Astrocyte (in vitro differentiated cells and primary cell): ENCODE measurements around the gene ZNF439. TPM values are rescaled to one million over a fixed set of nuclear protein-coding genes. Genes with fewer than 3 reads are reported as not detected.
"Not testable (repeated sequence)": the region's sequence is repeated elsewhere in the genome, so short reads cannot be mapped to it uniquely, and the experiment has no call there.

Experiments used
- DNase-seq: peaks from one replicate; pipeline ENCODE4 v3.0.0-alpha.2; 2010; ENCODE audit warnings: low read depth
- FAIRE-seq: peaks from 2 replicates; lab custom pipeline; 2011; peaks lifted over from hg19 to GRCh38; lab: Jason Lieb, UNC
- H2AFZ ChIP-seq: 2 replicates; pipeline ENCODE4 v1.6.0; 2012; ENCODE audit warnings: low read depth, low read length, inconsistent platforms
- H3K27ac ChIP-seq: 2 replicates; pipeline ENCODE4 v1.5.1; 2011; ENCODE audit warnings: low read depth, low read length, inconsistent platforms
- H3K27me3 ChIP-seq: 2 replicates; pipeline ENCODE4 v1.6.0; 2011; ENCODE audit warnings: low read length, inconsistent platforms; ENCODE audit not compliant: insufficient read depth
- H3K36me3 ChIP-seq: 2 replicates; pipeline ENCODE4 v1.5.1; 2011; ENCODE audit warnings: low read length, inconsistent platforms; ENCODE audit not compliant: insufficient read depth
- H3K4me1 ChIP-seq: 2 replicates; pipeline ENCODE4 v1.5.1; 2011; ENCODE audit warnings: low read length, inconsistent platforms; ENCODE audit not compliant: insufficient read depth
- H3K4me2 ChIP-seq: 2 replicates; pipeline ENCODE4 v1.6.0; 2012; ENCODE audit warnings: low read length, inconsistent platforms
- H3K4me3 ChIP-seq: 2 replicates; pipeline ENCODE4 v1.5.1; 2011; ENCODE audit warnings: low read depth, mild to moderate bottlenecking, low read length, inconsistent platforms; ENCODE audit not compliant: insufficient read depth
- H3K79me2 ChIP-seq: 2 replicates; pipeline ENCODE4 v1.6.0; 2012; ENCODE audit warnings: mild to moderate bottlenecking, low read length, inconsistent platforms; ENCODE audit not compliant: insufficient read depth
- H3K9ac ChIP-seq: 2 replicates; pipeline ENCODE4 v1.6.0; 2012; ENCODE audit warnings: mild to moderate bottlenecking, low read length, inconsistent platforms
- H3K9me3 ChIP-seq: 2 replicates; pipeline ENCODE4 v1.5.1; 2012; ENCODE audit warnings: low read depth, mild to moderate bottlenecking, low read length, inconsistent platforms; ENCODE audit not compliant: insufficient read depth
- H4K20me1 ChIP-seq: 2 replicates; pipeline ENCODE4 v1.6.0; 2012; ENCODE audit warnings: low read length, inconsistent platforms; ENCODE audit not compliant: insufficient read depth
- H3K27ac Mint-ChIP-seq: one replicate; pipeline ENCODE4 v1.8.0; 2021; ENCODE audit warnings: mild to moderate bottlenecking, mixed read lengths; ENCODE audit not compliant: unreplicated experiment
- H3K27me3 Mint-ChIP-seq: one replicate; pipeline ENCODE4 v1.8.0; 2021; ENCODE audit warnings: low read depth, mixed read lengths; ENCODE audit not compliant: unreplicated experiment
- H3K36me3 Mint-ChIP-seq: one replicate; pipeline ENCODE4 v1.8.0; 2021; ENCODE audit warnings: low read depth, mixed read lengths; ENCODE audit not compliant: unreplicated experiment
- H3K4me1 Mint-ChIP-seq: one replicate; pipeline ENCODE4 v1.8.0; 2021; ENCODE audit warnings: low read depth, mixed read lengths; ENCODE audit not compliant: unreplicated experiment
- H3K4me3 Mint-ChIP-seq: one replicate; pipeline ENCODE4 v1.8.0; 2021; ENCODE audit warnings: mild to moderate bottlenecking, moderate library complexity, mixed read lengths; ENCODE audit not compliant: unreplicated experiment
- H3K9me3 Mint-ChIP-seq: one replicate; pipeline ENCODE4 v1.8.0; 2021; ENCODE audit warnings: mild to moderate bottlenecking, mixed read lengths; ENCODE audit not compliant: unreplicated experiment
- EZH2 ChIP-seq: IDR thresholded peaks from 2 replicates; pipeline ENCODE4 v1.6.1; 2012; ENCODE audit warnings: mild to moderate bottlenecking, low read length, inconsistent platforms; ENCODE audit not compliant: insufficient read depth
- total RNA-seq: library from RNA; stranded (reverse); gene quantifications from 2 replicates; pipeline ENCODE4 v1.2.1, GENCODE V29; 2021
- TF ChIP-seq, protein P1 (sequence below): IDR thresholded peaks from 2 replicates; pipeline ENCODE4 v1.5.1; 2011; ENCODE audit warnings: low read depth, mild to moderate bottlenecking, inconsistent platforms, low read length, moderate library complexity; ENCODE audit not compliant: insufficient read depth

Gene ZNF439
- total RNA-seq, 1 donor from 2014 or later, result not detected

DNA sequence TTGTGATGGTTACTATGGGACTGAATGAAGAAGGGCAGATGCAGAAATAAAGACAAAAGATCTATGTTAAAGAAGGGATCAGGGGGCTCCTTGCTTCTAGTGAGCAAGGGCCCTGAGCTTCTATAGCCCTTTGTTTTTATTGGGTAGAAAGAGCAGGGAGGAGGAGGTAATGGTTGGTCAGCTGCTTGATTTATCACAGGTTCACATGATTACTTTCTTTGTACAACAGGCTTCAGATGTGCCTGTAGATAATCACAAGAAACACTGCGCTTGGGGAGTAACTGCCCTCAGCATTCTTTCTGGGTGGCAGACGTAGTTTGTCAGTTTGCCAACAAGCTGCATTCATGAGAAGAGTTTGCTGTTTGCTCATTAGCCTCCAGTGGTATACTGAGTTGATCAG is 4.8 kb upstream of the ZNF439 start:
- H3K4me3 ChIP-seq, result no peak overlapping the region
- FAIRE-seq (no peak), DNase-seq (no peak)
- no peaks in the 10 kb centered on the region for H3K9me3 ChIP-seq
- H3K4me2 ChIP-seq, result no peak overlapping the region
- Mint-ChIP-seq H3K36me3 (no peaks in the 10 kb centered on the region), H3K9me3 (peaks cover 13% of the 10 kb centered on the region), H3K27me3 (no peaks in the 10 kb centered on the region), H3K27ac (no peak overlapping the region), H3K4me1 (no peaks in the 10 kb centered on the region), H3K4me3 (no peak overlapping the region)
- no peak overlapping the region for H3K9ac ChIP-seq
- H3K36me3 ChIP-seq, result no peaks in the 10 kb centered on the region
- no peak overlapping the region for H2AFZ ChIP-seq
- no peaks in the 10 kb centered on the region for H3K27me3 ChIP-seq
- no peaks in the 10 kb centered on the region for H4K20me1 ChIP-seq
- no peaks in the 10 kb centered on the region for H3K79me2 ChIP-seq
- H3K4me1 ChIP-seq, result no peaks in the 10 kb centered on the region
- H3K27ac ChIP-seq, result no peak overlapping the region
- TF ChIP-seq, protein P1, sequence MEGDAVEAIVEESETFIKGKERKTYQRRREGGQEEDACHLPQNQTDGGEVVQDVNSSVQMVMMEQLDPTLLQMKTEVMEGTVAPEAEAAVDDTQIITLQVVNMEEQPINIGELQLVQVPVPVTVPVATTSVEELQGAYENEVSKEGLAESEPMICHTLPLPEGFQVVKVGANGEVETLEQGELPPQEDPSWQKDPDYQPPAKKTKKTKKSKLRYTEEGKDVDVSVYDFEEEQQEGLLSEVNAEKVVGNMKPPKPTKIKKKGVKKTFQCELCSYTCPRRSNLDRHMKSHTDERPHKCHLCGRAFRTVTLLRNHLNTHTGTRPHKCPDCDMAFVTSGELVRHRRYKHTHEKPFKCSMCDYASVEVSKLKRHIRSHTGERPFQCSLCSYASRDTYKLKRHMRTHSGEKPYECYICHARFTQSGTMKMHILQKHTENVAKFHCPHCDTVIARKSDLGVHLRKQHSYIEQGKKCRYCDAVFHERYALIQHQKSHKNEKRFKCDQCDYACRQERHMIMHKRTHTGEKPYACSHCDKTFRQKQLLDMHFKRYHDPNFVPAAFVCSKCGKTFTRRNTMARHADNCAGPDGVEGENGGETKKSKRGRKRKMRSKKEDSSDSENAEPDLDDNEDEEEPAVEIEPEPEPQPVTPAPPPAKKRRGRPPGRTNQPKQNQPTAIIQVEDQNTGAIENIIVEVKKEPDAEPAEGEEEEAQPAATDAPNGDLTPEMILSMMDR, result no peak
- TF ChIP-seq EZH2, result no peak

DNA sequence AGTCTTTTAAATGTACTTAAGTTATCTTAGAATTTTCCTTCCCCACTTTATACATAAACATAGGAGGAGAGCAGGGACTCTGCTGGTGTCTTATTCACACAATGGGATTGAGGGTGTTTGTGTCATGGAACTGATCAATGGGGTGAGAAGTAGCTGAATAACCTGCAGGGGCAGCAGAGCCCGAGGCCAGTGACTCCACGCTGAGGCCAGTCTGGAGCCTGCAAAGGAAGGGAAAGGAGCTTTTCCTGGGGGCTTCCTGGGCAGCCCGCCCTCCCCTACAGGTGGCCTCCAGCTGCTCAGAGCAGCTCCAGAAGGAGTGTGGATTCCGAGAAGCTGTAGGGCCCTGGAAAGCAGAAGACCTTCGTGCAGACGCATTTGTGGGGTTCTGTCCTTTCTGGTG is 911 bp upstream of the ZNF439 start:
- not testable (repeated sequence) for FAIRE-seq, H3K79me2 ChIP-seq, H3K27ac ChIP-seq, DNase-seq, H3K27me3 Mint-ChIP-seq, H3K4me2 ChIP-seq, H4K20me1 ChIP-seq, H3K9me3 ChIP-seq, H3K4me1 Mint-ChIP-seq, H3K4me1 ChIP-seq, H3K27ac Mint-ChIP-seq, H3K4me3 Mint-ChIP-seq, H3K36me3 Mint-ChIP-seq, H3K36me3 ChIP-seq, H2AFZ ChIP-seq, H3K4me3 ChIP-seq, H3K27me3 ChIP-seq, H3K9ac ChIP-seq
- peaks cover 26% of the 10 kb centered on the region for H3K9me3 Mint-ChIP-seq

DNA sequence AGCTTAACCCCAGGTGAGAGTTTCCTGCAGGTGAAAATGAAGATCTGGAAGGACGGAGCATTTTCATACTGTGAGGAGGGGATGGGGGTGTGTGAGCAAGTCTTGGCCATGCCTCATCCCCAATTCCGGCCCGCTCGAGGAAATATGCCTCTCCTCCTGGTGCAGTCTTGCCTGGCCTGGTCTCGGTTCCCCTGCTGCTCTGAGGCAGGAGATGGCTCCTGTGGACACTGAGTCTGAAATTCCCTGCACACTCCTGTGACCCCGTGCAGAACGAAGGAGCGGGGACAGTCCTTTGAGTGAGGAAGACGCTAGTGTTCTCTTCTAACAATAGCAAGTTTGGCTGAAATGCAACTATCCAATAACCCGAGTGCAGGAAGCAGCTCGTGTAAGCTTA is 329 bp upstream of the ZNF439 start:
- Mint-ChIP-seq H3K4me1 (no peaks in the 10 kb centered on the region), H3K27me3 (no peaks in the 10 kb centered on the region), H3K9me3 (peaks cover 26% of the 10 kb centered on the region), H3K27ac (no peak overlapping the region), H3K4me3 (no peak overlapping the region), H3K36me3 (no peaks in the 10 kb centered on the region)
- no peaks in the 10 kb centered on the region for H3K27me3 ChIP-seq
- no peak overlapping the region for H3K27ac ChIP-seq
- FAIRE-seq (no peak), DNase-seq (no peak)
- no peaks in the 10 kb centered on the region for H3K36me3 ChIP-seq
- no peak overlapping the region for H3K9ac ChIP-seq
- H3K79me2 ChIP-seq, result no peaks in the 10 kb centered on the region
- H3K4me3 ChIP-seq, result peak overlapping the region; percentile 55
- H3K9me3 ChIP-seq, result no peaks in the 10 kb centered on the region
- H3K4me2 ChIP-seq, result peak overlapping the region; percentile 84
- H4K20me1 ChIP-seq, result no peaks in the 10 kb centered on the region
- H2AFZ ChIP-seq, result peak overlapping the region; percentile 85
- TF ChIP-seq, protein P1, result no peak
- no peak for TF ChIP-seq EZH2
- no peaks in the 10 kb centered on the region for H3K4me1 ChIP-seq

DNA sequence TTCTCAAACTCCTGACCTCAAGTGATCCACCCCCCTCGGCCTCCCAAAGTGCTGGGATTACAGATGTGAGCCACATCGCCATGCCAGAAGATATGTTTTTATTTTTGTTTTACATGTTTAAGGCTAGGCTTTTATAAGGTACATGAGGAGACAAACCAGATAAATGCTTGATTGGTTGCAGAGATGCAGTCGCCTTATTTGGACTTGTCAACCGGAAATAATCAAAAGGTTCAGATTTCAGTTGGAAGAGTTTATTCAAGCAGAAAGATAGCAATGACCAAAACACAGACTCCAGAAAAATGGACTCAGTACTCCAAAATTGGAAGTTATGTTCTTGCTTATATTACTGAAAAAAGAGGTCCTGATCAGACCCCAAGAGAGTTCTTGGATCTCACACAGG is 1.8 kb downstream of the ZNF439 start:
- not testable (repeated sequence) for H3K79me2 ChIP-seq, DNase-seq, H3K36me3 ChIP-seq, H3K4me2 ChIP-seq, H3K27me3 ChIP-seq, H3K27me3 Mint-ChIP-seq, FAIRE-seq, H3K9ac ChIP-seq, H3K36me3 Mint-ChIP-seq, H4K20me1 ChIP-seq, H3K4me1 ChIP-seq, H3K27ac ChIP-seq, H3K27ac Mint-ChIP-seq, H3K9me3 ChIP-seq, H3K4me3 Mint-ChIP-seq, H2AFZ ChIP-seq, H3K4me3 ChIP-seq, H3K4me1 Mint-ChIP-seq
- peaks cover 23% of the 10 kb centered on the region for H3K9me3 Mint-ChIP-seq
